HS-5 (cell line): ENCODE measurements around the gene RNF19B.
"Not testable (repeated sequence)": the region's sequence is repeated elsewhere in the genome, so short reads cannot be mapped to it uniquely, and the experiment has no call there.

ENCODE experiments used
- DNase-seq: peaks from one replicate; pipeline ENCODE4 v3.0.0-alpha.2; 2012; ENCODE audit warnings: low read depth

The RNF19B gene

DNA sequence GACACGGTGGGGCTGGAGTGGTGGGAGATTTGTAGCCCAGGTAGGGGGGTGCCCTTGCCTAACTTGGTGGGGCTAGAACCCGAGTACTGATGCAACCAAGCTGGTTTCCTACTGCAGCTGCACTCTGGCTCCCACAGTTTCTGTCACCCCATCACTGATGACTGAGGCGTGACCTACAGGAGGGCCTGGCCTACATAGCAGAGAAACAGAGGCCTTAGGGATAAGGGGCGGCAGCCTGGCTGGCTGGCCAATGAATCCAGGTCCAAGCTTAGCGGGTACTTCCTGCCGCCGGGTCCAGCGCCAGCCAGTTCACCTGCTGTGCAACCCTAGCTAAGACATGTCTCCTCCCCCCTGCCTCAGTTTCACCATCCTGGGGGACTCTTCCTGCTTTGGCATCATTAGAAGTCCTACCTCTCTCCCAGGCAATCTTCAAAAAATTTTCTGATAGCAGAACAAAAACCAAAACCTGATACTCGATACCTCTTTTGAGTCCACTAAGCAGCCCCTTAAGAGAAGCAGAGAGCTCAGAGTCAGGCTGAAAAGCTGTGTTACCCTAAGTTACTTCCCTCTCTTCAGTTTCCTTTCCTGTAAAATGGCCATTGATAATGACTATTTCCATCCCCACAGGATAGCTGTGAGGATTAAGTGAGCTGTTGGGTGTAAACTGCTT lies 27.3 kb upstream of the RNF19B start:
- no peak for DNase-seq

DNA sequence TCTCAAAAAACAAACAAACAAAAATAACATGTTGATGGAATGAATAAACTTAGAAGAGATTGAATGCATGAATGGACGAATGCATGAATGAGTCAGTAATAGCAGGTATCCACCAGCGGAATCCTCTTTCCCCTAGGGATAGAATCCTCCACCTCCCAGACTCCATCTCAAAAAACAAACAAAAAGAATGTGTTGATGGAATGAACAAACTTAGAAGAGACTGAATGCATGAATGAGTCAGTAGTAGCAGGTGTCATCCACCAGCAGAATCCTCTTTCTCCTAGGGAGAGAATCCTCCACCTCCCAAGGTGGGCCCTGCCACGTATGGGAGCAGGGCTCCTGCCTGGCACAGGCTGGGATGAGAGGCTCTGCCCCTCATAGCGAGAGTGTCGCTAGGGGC lies 26.8 kb upstream of the RNF19B start:
- no peak for DNase-seq

DNA sequence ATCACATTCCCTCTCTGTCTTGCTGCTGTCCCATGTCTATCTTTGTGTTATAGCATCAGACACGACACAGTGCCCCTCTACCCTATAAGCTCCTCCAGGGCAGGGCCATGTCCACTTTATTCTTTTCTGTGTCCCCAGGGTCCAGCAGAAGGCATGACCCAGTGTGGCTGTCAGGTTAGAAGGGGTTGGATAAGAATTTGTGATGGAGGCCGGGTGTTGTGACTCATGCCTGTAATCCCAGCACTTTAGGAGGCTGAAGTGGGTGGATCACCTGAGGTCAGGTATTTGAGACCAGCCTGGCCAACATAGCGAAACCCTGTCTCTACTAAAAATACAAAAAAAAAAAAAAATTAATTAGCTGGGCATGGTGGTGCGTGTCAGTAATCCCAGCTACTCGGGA lies 26.3 kb upstream of the RNF19B start:
- DNase-seq = no peak

DNA sequence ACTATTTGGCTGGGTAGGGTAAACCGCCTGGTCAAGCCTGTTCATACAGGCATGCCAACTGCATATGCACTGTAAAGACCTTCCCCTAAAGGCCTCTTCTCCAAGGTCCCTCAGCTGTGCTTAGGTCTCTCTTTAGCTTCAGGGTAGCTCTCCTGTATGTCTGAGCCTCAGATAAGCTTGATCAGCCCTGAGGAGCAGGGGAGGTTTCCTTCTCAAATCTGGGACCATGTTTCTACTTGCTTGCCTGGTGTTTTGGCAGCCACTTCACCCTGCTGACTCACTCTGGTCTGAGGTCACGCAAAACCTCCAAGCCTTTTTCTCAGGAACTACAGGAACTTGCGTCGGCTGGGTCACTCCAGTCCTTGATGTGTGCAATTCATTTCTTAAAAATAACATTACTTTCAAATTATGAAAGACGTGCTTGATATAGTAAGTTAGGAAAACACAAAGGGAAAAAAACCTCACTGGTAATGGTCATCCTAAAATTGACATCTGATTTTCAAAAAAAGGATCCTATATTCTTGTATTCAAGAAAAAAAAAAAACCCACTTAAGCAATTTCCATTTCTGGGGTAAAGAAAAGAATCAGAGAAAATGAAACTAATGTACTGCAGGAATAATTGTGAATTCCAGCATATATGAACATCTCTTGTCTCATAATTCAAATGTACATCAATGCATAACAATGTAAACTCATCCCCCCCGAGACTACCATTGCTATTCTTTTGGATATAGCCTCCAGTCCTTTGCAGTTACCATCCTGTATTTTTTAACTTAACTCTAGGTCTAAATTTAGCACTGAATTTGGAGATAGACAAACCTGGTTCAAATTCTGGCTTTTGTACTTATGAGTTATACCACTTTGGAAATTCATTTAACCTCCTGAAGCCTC lies 24.8 kb upstream of the RNF19B start:
- DNase-seq = peak; percentile 89

DNA sequence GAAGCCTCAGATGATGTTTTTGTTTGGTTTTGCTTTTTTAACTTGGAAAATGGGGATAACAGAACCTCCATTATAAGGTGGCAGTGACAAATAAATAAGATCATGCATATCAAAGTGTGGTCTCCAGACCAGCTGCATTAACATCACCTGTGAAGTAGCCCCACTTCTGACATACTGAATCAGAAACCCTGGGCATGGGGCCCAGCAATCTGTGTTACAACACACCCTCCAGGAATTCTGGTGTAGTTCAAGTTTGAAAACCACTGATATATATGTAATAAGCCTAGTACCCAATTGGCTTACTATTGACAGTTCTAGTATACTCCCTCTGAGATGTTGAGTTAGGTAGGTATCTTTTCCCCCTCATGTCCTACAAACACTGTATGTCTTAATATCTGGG lies 24.1 kb upstream of the RNF19B start:
- DNase-seq = no peak

DNA sequence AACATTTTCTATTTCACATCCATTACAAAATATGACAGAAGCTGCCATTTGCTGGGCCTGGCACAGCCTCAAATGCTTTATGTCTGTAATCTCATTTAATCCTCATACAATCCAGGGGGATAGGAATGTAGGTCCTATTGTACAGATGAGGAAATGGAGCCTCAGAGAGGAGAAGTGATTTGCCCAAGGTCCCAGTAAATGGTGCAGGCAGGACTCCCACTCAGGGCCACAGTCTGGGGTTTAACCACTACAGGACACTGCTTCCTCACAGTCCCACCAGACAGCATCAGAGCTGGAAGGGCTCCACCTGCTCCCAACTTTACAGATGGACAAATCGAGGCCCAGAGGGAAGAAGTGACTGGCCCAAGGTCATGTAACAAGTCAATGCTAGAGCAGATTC lies 20.6 kb upstream of the RNF19B start:
- no peak for DNase-seq

DNA sequence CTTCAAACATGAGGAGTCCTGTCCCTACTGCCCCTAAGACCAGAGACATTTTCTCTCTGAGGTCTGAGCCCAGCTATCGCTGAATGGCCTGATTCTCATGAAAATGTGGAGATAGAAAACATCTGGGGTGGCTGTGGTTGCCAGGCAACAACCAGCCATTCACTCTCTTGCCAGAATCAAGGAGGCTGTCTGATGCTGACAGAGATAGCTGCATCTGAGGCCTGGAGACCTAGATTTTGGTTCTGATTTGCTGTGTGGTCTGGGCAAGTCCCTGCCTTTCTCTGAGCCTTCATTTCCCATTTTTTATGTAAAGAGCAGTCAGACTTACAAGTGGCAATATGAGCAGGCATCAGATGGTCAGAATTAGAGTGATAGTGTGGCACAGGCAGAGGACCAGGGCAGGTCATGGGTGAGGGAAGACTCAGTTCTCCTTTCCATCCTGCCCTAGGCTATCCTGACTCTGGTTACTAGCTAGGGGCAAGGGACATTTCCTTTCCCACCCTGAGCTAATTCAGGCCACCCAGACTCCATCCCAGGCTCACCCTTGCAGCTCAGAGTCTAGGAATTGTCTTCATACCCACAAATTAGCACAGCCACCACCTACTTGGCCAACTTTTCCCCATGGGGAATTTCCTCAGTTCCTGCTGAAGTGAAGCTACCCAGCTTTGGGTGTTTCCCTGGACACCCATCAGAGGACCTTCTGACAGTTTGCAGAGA lies 20.0 kb upstream of the RNF19B start:
- no peak for DNase-seq

DNA sequence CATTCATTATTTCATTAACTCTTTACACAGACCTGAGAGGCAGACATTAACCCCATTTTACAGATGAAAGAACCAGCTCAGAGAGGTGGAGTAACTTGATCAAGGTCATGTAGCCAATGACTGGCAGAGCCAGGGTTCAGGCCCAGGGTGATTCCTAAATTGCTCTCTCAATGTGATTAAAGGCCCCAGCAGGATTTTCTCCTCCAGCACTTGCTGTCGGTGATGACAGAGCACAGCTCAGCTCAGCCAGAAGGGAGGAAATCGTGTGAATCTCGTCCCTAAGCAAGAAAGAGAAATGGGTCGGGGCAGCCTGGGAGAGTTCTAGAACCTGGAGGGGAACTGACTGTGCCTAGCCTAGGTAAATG lies 19.5 kb upstream of the RNF19B start:
- no peak for DNase-seq

DNA sequence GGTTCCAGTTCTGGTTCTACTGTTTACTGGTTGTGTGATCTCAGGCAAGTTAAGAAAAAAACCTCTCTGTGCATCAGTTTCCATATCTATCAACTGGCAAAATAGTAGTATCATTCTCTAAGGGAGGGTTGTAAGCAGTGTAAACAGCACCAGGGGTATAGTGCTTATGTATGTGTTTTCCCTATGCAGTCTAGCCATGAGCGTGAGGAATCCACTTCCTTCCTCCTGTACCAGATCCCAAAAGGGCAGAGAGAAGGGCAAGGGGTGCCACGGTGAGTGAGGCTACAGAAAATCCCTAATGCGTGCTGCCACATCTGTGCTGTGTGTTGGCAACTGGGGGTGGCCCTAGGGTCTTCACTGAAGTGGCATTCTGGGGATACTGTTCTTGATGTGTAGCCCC lies 18.4 kb upstream of the RNF19B start:
- DNase-seq = no peak

DNA sequence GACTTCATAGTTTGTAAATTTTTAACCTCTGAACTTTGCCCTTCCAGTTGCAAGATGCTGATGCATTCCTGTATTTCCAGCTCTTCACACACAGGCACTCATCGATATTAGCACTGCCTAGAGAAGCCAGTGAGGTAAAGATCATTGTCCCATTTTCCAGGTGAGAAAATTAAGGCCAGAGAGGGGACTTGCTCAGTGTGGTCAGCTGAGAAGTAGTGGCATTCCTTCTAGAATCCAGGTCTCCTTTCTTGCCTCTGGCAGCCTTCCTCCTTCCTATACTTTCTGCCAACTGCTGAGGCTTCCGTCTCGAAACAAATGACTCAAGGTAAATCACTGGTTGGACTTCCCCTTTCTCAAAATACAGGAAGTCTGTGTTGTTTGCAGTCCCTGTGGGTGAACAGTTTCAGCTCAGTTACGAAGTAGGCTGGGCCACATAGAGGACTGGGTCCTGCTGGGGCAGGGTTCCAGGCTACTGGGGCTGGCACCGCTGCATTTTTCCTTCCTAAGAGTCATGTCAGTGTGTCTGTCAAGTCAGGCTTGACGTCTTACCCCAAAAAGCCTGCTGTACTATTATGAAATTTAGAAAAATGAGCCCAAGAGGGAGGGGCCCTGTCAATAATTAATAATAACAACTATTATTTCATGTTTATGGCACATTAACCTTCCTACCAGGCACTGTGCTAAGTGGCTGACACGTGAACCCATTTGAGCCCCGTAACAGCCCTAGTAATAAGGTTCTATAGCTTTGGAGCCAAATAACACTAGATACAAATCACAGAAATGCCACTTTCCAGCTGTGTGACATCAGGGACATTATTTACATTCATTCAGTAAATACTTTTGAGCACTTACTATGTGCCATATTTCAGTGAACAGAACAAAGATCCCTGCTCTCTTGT lies 16.6 kb upstream of the RNF19B start:
- DNase-seq = peak; percentile 73

DNA sequence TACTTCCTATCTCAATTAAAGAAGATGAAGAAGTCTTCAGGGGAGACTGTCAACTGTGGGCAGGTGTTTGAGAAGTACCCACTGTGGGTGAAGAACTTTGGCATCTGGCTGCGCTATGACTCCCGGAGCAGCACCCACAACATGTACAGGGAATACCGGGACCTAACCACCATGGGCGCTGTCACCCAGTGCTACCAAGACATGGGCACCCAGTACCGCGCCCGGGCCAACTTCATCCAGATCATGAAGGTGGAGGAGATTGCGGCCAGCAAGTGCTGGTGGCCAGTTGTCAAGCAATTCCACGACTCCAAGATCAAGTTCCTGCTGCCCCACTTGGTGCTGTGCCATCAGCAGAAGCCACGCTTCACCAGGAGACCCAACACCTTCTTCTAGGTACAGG lies 15.5 kb upstream of the RNF19B start:
- no peak for DNase-seq

DNA sequence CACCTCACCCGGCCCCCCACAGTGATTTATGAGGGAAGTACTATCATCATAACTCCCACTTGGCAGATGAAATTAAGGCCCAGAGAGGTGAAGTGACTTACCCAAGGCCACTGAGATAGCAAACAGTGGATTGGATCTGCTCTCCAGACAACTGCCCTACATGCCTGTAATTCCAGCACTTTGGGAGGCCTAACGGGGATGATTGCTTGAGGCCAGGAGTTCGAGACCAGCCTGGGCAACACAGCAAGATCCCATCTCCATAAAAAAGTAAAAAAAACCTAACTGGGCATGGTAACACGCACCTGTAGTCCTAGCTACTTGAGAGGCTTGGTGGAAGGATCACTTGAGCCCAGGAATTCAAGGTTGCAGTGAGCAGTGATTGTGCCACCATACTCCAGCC lies 14.2 kb upstream of the RNF19B start:
- DNase-seq = no peak

DNA sequence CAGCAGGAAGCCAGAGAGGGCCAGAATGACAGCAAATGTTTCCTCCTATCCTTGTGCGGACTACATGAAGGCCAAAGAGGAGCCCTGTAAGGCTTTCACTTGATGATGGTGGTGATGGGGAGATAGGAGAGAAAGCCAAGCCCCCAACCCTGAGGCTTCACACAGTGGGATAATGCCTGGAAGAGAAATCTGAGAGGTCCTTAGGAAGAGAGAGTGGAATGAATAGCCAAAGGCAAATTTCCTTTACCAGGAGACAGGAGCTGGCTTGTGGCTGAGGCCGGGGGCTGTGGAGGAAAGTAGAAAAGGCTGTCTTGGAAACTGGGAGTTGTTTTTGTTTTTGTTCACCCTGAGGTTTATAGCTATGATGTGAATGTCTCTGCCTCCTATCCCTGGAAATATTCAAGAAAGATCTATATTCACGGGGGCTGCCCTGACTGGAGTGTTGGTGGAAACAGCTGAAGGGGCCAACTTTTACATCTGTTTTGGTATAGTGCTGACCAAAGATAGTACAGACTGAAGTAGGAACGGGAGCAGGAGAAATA lies 13.0 kb upstream of the RNF19B start:
- DNase-seq = no peak

DNA sequence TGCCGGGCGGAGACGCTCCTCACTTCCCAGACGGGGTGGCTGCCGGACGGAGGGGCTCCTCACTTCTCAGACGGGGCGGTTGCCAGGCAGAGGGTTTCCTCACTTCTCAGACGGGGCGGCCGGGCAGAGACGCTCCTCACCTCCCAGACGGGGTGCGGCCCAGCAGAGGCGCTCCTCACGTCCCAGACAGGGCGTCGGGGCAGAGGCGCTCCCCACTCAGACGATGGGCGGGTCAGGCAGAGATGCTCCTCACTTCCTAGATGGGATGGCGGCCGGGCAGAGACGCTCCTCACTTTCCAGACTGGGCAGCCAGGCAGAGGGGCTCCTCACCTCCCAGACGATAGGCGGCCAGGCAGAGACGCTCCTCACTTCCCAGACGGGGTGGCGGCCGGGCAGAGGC lies 10.4 kb upstream of the RNF19B start:
- DNase-seq = not testable (repeated sequence)

DNA sequence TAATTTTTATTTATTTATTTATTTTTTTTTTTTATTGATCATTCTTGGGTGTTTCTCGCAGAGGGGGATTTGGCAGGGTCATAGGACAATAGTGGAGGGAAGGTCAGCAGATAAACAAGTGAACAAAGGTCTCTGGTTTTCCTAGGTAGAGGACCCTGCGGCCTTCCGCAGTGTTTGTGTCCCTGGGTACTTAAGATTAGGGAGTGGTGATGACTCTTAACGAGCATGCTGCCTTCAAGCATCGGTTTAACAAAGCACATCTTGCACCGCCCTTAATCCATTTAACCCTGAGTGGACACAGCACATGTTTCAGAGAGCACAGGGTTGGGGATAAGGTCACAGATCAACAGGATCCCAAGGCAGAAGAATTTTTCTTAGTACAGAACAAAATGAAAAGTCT lies 8.8 kb upstream of the RNF19B start:
- DNase-seq = not testable (repeated sequence)

DNA sequence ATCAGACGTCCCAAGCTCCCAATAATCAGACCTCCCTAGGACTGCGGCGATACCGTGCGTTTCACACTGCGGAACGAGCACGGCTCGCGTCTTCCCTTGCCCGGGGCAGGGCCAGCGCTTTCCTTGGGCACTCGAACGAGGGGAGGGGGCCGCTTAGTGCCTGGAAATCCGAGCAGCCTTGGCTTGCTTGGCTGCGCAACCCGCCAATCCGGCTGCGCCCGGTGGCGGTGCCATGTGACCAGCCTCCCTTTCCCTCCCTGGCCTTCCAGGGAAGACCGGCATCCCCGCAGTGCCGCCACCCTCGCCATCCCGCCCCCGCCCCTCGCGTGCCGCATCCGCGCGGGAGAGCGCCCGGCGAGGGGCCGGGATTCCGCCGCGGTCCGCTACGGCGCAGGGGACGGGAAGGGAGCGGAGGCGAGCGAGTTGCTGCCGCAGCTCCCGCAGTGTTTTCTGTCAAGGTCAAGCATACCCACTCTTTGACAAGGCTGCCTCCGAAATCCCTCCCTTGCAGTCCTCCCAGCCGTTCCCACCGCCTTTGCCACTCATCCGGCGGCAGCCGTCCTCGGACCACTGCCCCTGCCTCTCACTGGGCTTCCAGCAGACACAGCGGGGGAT lies 8.3 kb upstream of the RNF19B start:
- DNase-seq = no peak

DNA sequence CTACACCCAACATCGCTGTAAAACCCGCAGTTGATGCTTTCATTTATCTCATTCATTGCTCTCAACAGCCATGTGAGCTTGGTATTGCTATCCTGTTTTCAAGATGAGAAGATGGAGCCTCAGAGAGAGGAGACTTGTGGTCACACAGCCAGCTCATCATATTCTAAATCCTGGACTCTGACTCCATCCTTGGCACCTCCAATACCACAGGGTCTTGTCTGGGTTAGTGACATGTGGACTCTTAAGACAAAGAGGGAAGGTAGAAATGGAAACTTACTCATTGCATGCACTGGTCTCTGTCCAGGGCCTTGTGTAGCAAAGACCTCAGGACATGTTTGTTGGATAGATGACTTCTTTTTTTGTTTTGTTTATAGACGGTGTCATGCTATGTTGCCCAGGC lies 7.0 kb upstream of the RNF19B start:
- DNase-seq = no peak

DNA sequence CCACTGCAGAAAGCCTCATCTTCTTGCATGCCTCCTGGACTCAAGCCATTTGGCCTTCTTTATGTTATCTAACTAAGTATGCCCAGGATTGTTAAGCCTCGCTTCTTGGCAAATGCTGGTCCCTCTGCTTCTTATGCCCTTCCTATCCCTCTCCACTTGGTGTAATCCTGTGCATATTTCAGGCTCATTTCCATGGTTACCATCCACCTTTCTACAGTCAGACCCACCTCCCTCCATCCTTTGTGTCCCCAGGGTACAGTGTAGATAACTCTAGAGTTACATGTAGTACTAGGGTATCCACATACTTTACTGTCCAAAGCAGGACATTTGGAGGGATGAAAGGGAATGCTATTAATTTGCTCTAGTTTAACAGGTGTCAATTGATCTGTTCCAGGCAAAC lies 6.5 kb upstream of the RNF19B start:
- DNase-seq = no peak

DNA sequence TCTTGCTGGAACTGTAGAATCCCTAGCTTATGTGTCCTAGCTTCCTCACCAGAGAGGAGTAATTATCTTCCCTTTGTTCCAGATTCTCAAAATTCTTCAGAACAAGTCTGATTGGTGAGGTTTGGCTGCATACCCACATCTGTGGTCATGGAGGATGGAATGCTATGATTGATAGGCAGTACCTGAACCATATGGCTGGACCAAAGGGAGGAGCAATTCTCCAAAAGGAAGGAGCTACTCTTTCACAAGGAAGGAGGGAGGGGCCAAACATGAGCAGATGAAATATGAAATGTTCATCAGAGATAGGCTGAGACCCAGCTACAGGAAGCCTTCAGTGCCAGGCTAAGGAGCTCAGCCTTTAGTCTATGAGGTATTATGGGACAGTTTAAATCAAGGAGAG lies 5.0 kb upstream of the RNF19B start:
- no peak for DNase-seq

DNA sequence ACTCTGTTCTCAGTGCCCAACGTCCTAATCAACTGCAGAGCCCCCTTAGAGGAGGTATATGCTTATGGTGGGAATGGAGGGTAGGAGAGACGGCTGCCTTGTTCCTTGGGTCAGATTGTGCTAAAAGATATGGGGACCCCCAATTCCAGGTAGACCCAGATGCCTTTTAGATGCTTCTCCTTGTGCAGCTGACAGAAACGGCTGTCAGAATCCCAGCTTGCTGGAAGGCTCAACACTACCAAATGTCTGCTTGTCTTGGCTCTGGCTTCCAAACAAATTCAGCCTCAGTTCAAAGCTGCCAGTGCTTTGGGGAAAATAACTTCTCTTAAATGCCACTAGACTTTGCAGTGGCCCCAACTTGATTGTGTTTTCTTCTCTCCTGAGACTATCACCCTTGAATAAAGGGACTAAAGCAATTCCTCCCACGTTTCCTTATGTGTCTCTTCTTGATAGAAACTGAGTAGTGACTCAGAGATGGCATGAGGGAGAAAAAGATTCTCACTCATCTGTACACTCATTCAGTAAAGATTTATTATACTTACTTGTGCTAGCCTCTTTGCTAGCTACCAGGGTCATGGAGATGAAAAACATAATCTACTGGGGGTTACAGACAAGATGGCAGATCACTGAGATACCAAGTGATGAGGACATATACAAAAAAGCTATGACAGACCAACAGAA lies 3.4 kb upstream of the RNF19B start:
- no peak for DNase-seq

DNA sequence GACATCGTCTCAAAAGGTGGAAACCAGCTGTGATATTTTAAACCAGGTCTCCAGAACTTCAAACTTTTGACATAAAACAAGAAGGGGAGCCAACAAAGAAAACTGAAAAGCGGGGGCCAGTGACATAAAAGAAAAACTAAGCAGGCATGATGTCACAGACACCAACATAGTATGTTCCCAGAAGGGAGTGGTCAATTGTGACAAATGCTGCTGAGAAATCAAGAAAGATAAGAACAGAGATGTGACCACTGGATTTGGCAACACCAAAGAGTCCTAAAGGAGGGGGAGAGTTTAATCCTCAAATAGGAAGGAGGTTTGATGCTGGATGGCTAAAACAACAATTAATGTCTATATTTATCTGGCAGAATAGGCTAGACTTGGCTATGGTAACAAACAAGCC lies 2.3 kb upstream of the RNF19B start:
- no peak for DNase-seq
